K562 (cell line): ENCODE measurements around the gene LRRC10. TPM values are rescaled to one million over a fixed set of nuclear protein-coding genes. Genes with fewer than 3 reads are reported as not detected.

ENCODE experiments used
- CCNT2 ChIP-seq: IDR thresholded peaks from 2 replicates; pipeline ENCODE4 v1.6.1; 2011; ENCODE audit warnings: borderline replicate concordance, low read depth, mild to moderate bottlenecking, moderate library complexity, mixed read lengths, low read length; ENCODE audit not compliant: insufficient read length; ENCODE audit errors: extremely low read depth
- CREB1 ChIP-seq, 2 experiments: sonication (generic) in 1 of 2; formaldehyde crosslinking in 1 of 2; IDR thresholded peaks; 2 replicates each; pipeline versions ENCODE4 v1.6.1 to v1.8.0; 2012 to 2022; ENCODE audit warnings: inconsistent platforms in 1 of 2, mild to moderate bottlenecking in 1 of 2, missing genetic modification reagents in 1 of 2, moderate library complexity in 1 of 2
- CREB3L1 ChIP-seq: fragments of 450-650 bp; IDR thresholded peaks from 2 replicates; pipeline ENCODE4 v1.6.1; 2014; ENCODE audit warnings: low read depth, mild to moderate bottlenecking, moderate library complexity, borderline replicate concordance
- CUX1 ChIP-seq: fragments of 200-800 bp; sonication (Bioruptor generic); IDR thresholded peaks from 2 replicates; pipeline ENCODE4 v1.6.1; 2016; ENCODE audit warnings: missing genetic modification characterization, missing compliant biosample characterization
- HNRNPL ChIP-seq: fragments of 200-400 bp; formaldehyde crosslinking; IDR thresholded peaks from 2 replicates; pipeline ENCODE4 v1.6.1; 2017; ENCODE audit warnings: low read depth, mild to moderate bottlenecking, low read length
- HNRNPLL ChIP-seq: fragments of 200-400 bp; formaldehyde crosslinking; IDR thresholded peaks from 2 replicates; pipeline ENCODE4 v1.6.1; 2017; ENCODE audit warnings: low read length, low read depth, mild to moderate bottlenecking; ENCODE audit not compliant: poor library complexity, severe bottlenecking
- JUN ChIP-seq, 2 experiments: sonication (generic) in 1 of 2; formaldehyde crosslinking in 1 of 2; IDR thresholded peaks; 2 replicates each; pipeline versions ENCODE4 v1.6.1 to v1.8.0; 2012 to 2022; ENCODE audit warnings: borderline replicate concordance in 2 of 2, mild to moderate bottlenecking in 2 of 2, improper control_type of control experiment in 1 of 2, low read depth in 1 of 2, low read length in 1 of 2, missing genetic modification reagents in 1 of 2
- NCOA2 ChIP-seq, 2 experiments: fragments of 450-650 bp; IDR thresholded peaks; 2 replicates each; pipeline ENCODE4 v1.6.1; 2018; ENCODE audit warnings: mild to moderate bottlenecking in 2 of 2, moderate library complexity in 1 of 2; ENCODE audit not compliant: partially characterized antibody in 2 of 2
- NCOA4 ChIP-seq: fragments of 450-650 bp; IDR thresholded peaks from 2 replicates; pipeline ENCODE4 v1.6.1; 2018; ENCODE audit warnings: mild to moderate bottlenecking; ENCODE audit not compliant: partially characterized antibody
- PHB2 ChIP-seq: fragments of 450-650 bp; IDR thresholded peaks from 2 replicates; pipeline ENCODE4 v1.6.1; 2017; ENCODE audit warnings: low read depth
- PURB ChIP-seq: sonication (generic); formaldehyde crosslinking; IDR thresholded peaks from 2 replicates; pipeline ENCODE4 v1.9.0; 2021; ENCODE audit warnings: low read depth, mild to moderate bottlenecking, missing genetic modification reagents
- RBM34 ChIP-seq: fragments of 200-400 bp; formaldehyde crosslinking; IDR thresholded peaks from 2 replicates; pipeline ENCODE4 v1.6.1; 2018; ENCODE audit warnings: low read length, borderline replicate concordance; ENCODE audit not compliant: insufficient read depth
- RFX5 ChIP-seq: IDR thresholded peaks from 2 replicates; pipeline ENCODE4 v1.6.1; 2011; ENCODE audit warnings: low read depth, mild to moderate bottlenecking, improper control_type of control experiment, low read length
- RNF2 ChIP-seq: sonication (generic); IDR thresholded peaks from 2 replicates; pipeline ENCODE4 v1.6.1; 2016
- TCF3 ChIP-seq: sonication (generic); formaldehyde crosslinking; IDR thresholded peaks from 2 replicates; pipeline ENCODE4 v1.4.0; 2020; ENCODE audit warnings: mild to moderate bottlenecking, missing genetic modification reagents
- ZNF277 ChIP-seq: fragments of 250-450 bp; sonication (Bioruptor Pico); IDR thresholded peaks from 2 replicates; pipeline ENCODE4 v1.8.0; 2022; ENCODE audit warnings: inconsistent platforms, mild to moderate bottlenecking, moderate library complexity, borderline replicate concordance
- polyA plus RNA-seq, 8 experiments: library from polyadenylated mRNA; depleted of rRNA in 4 of 8; stranded (reverse) in 5 of 8; unstranded in 3 of 8; fragments of >200 nt; fragmentation: Nextera tagmentation in 2 of 8; fragmentation: Illumina TruSeq in 1 of 8; extraction: Ambion mirVana in 2 of 8; extraction: Trizol in 1 of 8; gene quantifications; 2 replicates each; pipeline versions ENCODE4 v1.2.1 to v1.2.3, GENCODE V29; 2011 to 2014; ENCODE audit warnings: inconsistent platforms in 1 of 8, missing spikeins in 1 of 8
- total RNA-seq, 7 experiments: library from RNA; depleted of rRNA in 6 of 7; stranded (reverse); fragments of >200 nt in 6 of 7; fragmentation: Illumina TruSeq in 2 of 7; extraction: Trizol in 2 of 7; gene quantifications; 2 replicates each; pipeline versions ENCODE4 v1.2.1 to v1.2.3, GENCODE V29; 2011 to 2021; ENCODE audit warnings: low replicate concordance in 1 of 7

The LRRC10 gene
- total and polyA plus RNA-seq, 9 of the 15 experiments (the other 6 are each of a cell fraction or from before 2014, with no cell fraction given) = 0.09 TPM; not detected in 8

- TF ChIP-seq CUX1 (CRISPR knock-in tag) (no peak), RFX5 (no peak), RNF2 (peak; percentile 72), HNRNPL (no peak), CREB1 (IDR thresholded peaks at IDR 0.05) (peak; percentile 84), CREB1 (CRISPR knock-in tag; IDR thresholded peaks at IDR 0.05) (peak; percentile 88), TCF3 (CRISPR knock-in tag) (no peak; the same call in 1 of the 2 replicates), CREB3L1 (peak; percentile 53), PHB2 (no peak), NCOA2 (IDR thresholded peaks at IDR 0.05; ENCODE audit: partially characterized antibody in 2 of 2) (no peak), JUN (IDR thresholded peaks at IDR 0.05; ENCODE audit: borderline replicate concordance, low read depth, low read length) (peak; percentile 61; the same call in 1 of the 2 replicates), JUN (CRISPR knock-in tag; IDR thresholded peaks at IDR 0.05; ENCODE audit: borderline replicate concordance) (peak; percentile 62; the same call in 1 of the 2 replicates), PURB (CRISPR knock-in tag) (no peak), NCOA4 (no peak), CCNT2 (peak; percentile 52), HNRNPLL (no peak), ZNF277 (CRISPR knock-in tag) (no peak), RBM34 (no peak)
Measured at GRCh38 chr12:69585189-69586062, 25.3 kb downstream of the LRRC10 start, which contains the start of gene CCT2 (continued).
